A549 (cell line): ENCODE measurements around the gene NACC2. TPM values are rescaled to one million over a fixed set of nuclear protein-coding genes. Genes with fewer than 3 reads are reported as not detected.

Experiments used
- ATAC-seq, 2 experiments: fragments of 200-7000 bp in 1 of 2; fragments of >200 bp in 1 of 2; cut with Nextera tagmentation in 1 of 2; cut with Tn5 transposase in 1 of 2; 3 replicates each; pipeline versions ENCODE4 v1.8.0 to v1.9.1; 2018 to 2020; ENCODE audit warnings: mild to moderate bottlenecking in 1 of 2, moderate library complexity in 1 of 2
- CTCF ChIA-PET: fragments of 300-600 bp; sonication (Branson Sonifier 250); formaldehyde crosslinking; extraction: SDS; loops from one replicate; lab custom pipeline; 2021; ENCODE audit warnings: antibody characterized with exemption, inconsistent platforms; lab: Yijun Ruan, JAX
- POLR2A ChIA-PET: fragments of 350-600 bp; formaldehyde crosslinking; extraction: SDS; loops from one replicate; lab custom pipeline; 2021; ENCODE audit warnings: antibody characterized with exemption, inconsistent platforms; lab: Yijun Ruan, JAX
- DNase-seq, 2 experiments: peaks; one replicate each; pipeline versions ENCODE4 v3.0.0 to v3.0.0-alpha.2; 2011 to 2016; ENCODE audit warnings: low read depth in 1 of 2, low spot score in 1 of 2
- FAIRE-seq: peaks from 2 replicates; lab custom pipeline; 2011; peaks lifted over from hg19 to GRCh38; lab: Jason Lieb, UNC
- H3K27ac ChIP-seq, 2 experiments: fragments of >200 bp; sonication (Bioruptor Twin); formaldehyde crosslinking; 3 replicates each; pipeline ENCODE4 v1.5.1; 2016 to 2017
- H3K4me1 ChIP-seq: fragments of >200 bp; sonication (Bioruptor Twin); formaldehyde crosslinking; 3 replicates; pipeline ENCODE4 v1.6.1; 2016
- H3K4me2 ChIP-seq: fragments of >200 bp; sonication (Bioruptor Twin); formaldehyde crosslinking; 3 replicates; pipeline ENCODE4 v1.6.1; 2016
- H3K4me3 ChIP-seq: fragments of >200 bp; sonication (Bioruptor Twin); formaldehyde crosslinking; 3 replicates; pipeline ENCODE4 v1.5.1; 2016
- H3K9me3 ChIP-seq: fragments of >200 bp; sonication (Bioruptor Twin); formaldehyde crosslinking; 3 replicates; pipeline ENCODE4 v1.6.1; 2016
- CEBPB ChIP-seq, 2 experiments: fragments of >200 bp in 1 of 2; sonication (Bioruptor Twin) in 1 of 2; formaldehyde crosslinking in 1 of 2; IDR thresholded peaks; 2 replicates each; pipeline ENCODE4 v1.6.1; 2012 to 2016
- CHD4 ChIP-seq: fragments of 200-600 bp; sonication (generic); IDR thresholded peaks from 2 replicates; pipeline ENCODE4 v1.6.1; 2016; ENCODE audit warnings: antibody characterized with exemption, mild to moderate bottlenecking, borderline replicate concordance
- EHMT2 ChIP-seq: fragments of 200-600 bp; sonication (generic); IDR thresholded peaks from 2 replicates; pipeline ENCODE4 v1.6.1; 2016; ENCODE audit warnings: antibody characterized with exemption, low read depth, mild to moderate bottlenecking, moderate library complexity
- FOSL2 ChIP-seq, 2 experiments: fragments of 450-650 bp in 1 of 2; fragments of >200 bp in 1 of 2; sonication (Bioruptor Twin) in 1 of 2; formaldehyde crosslinking; IDR thresholded peaks; 2 replicates each; pipeline versions ENCODE4 v1.5.0 to v1.6.1; 2016 to 2020; ENCODE audit warnings: mild to moderate bottlenecking in 1 of 2, moderate library complexity in 1 of 2
- HEYL ChIP-seq: fragments of 250-450 bp; sonication (Bioruptor Pico); IDR thresholded peaks from 2 replicates; pipeline ENCODE4 v1.8.0; 2021; ENCODE audit warnings: mild to moderate bottlenecking, moderate library complexity
- HOXB13 ChIP-seq: fragments of 250-450 bp; sonication (Bioruptor Pico); IDR thresholded peaks from 2 replicates; pipeline ENCODE4 v1.5.0; 2020; ENCODE audit warnings: low read depth, mild to moderate bottlenecking, moderate library complexity
- JUNB ChIP-seq: fragments of >200 bp; sonication (Bioruptor Twin); formaldehyde crosslinking; IDR thresholded peaks from 2 replicates; pipeline ENCODE4 v1.6.1; 2016
- KDM1A ChIP-seq: fragments of 200-600 bp; sonication (generic); IDR thresholded peaks from 2 replicates; pipeline ENCODE4 v1.6.1; 2016; ENCODE audit warnings: low read depth, mild to moderate bottlenecking
- MAFK ChIP-seq: fragments of 450-650 bp; IDR thresholded peaks from 2 replicates; pipeline ENCODE4 v1.6.1; 2014; ENCODE audit not compliant: partially characterized antibody
- MYC ChIP-seq: IDR thresholded peaks from 2 replicates; pipeline ENCODE4 v1.6.1; 2012; ENCODE audit warnings: mild to moderate bottlenecking, inconsistent platforms, low read length, improper control_type of control experiment, borderline replicate concordance
- NR3C1 ChIP-seq: fragments of >200 bp; sonication (Bioruptor Twin); formaldehyde crosslinking; IDR thresholded peaks from 3 replicates; pipeline ENCODE4 v1.6.1; 2017
- PHF8 ChIP-seq: fragments of 200-600 bp; sonication (generic); IDR thresholded peaks from 2 replicates; pipeline ENCODE4 v1.6.1; 2016; ENCODE audit warnings: low read depth, mild to moderate bottlenecking, antibody characterized with exemption, moderate library complexity, borderline replicate concordance
- POLR2A ChIP-seq: IDR thresholded peaks from 2 replicates; pipeline ENCODE4 v1.6.1; 2012; ENCODE audit warnings: mild to moderate bottlenecking, low read length
- POLR2AphosphoS2 ChIP-seq: conservative IDR thresholded peaks from 2 replicates; pipeline ENCODE4 v1.6.1; 2012; ENCODE audit warnings: low read length, improper control_type of control experiment, inconsistent platforms
- RARB ChIP-seq: fragments of 250-450 bp; sonication (Bioruptor Pico); IDR thresholded peaks from 2 replicates; pipeline ENCODE4 v1.8.0; 2021; ENCODE audit warnings: mild to moderate bottlenecking, moderate library complexity
- RCOR1 ChIP-seq: fragments of 150-350 bp; IDR thresholded peaks from 2 replicates; pipeline ENCODE4 v1.6.1; 2014; ENCODE audit warnings: antibody characterized with exemption, low read length, low read depth
- TP53 ChIP-seq: fragments of 250-450 bp; sonication (Bioruptor Pico); IDR thresholded peaks from 2 replicates; pipeline ENCODE4 v1.5.0; 2021; ENCODE audit warnings: mild to moderate bottlenecking, moderate library complexity
- ZC3H11A ChIP-seq: fragments of 450-650 bp; IDR thresholded peaks from 2 replicates; pipeline ENCODE4 v1.6.1; 2014; ENCODE audit warnings: antibody characterized with exemption, mild to moderate bottlenecking
- ZSCAN20 ChIP-seq: fragments of 250-450 bp; sonication (Bioruptor Pico); IDR thresholded peaks from 2 replicates; pipeline ENCODE4 v1.8.0; 2022; ENCODE audit warnings: mild to moderate bottlenecking, moderate library complexity
- WGBS: methylation state at CpG from one replicate; pipeline ENCODE4 v1.1.6; 2017; ENCODE audit errors: missing lambda C conversion rate; 5-methylcytosine and 5-hydroxymethylcytosine counted together
- polyA plus RNA-seq, 4 experiments: library from polyadenylated mRNA; depleted of rRNA in 3 of 4; stranded (reverse); fragments of >200 nt; fragmentation: RNase III in 1 of 4; extraction: RNeasy Plus Mini Kit Qiagen cat#74134 plus additional on column Dnase treatment in 1 of 4; gene quantifications; 2 replicates in 3 of 4; 3 replicates in 1 of 4; pipeline ENCODE4 v1.2.3, GENCODE V29; 2011 to 2017
- TF ChIP-seq, protein P1 (sequence below): fragments of 250-450 bp; sonication (Bioruptor Pico); IDR thresholded peaks from 2 replicates; pipeline ENCODE4 v1.5.0; 2020; ENCODE audit warnings: low read depth, mild to moderate bottlenecking, moderate library complexity
- TF ChIP-seq, protein P2 (sequence below): fragments of >200 bp; sonication (Bioruptor Twin); formaldehyde crosslinking; IDR thresholded peaks from 2 replicates; pipeline ENCODE4 v1.6.1; 2016
- TF ChIP-seq, protein P3 (sequence below): IDR thresholded peaks from 2 replicates; pipeline ENCODE4 v1.6.1; 2012; ENCODE audit warnings: low read depth, borderline replicate concordance
- TF ChIP-seq, protein P4 (sequence below): fragments of >200 bp; sonication (Bioruptor Twin); formaldehyde crosslinking; IDR thresholded peaks from 3 replicates; pipeline ENCODE4 v1.5.1; 2016
- TF ChIP-seq, protein P5 (sequence below): fragments of 450-650 bp; IDR thresholded peaks from 2 replicates; pipeline ENCODE4 v1.6.1; 2014; ENCODE audit warnings: antibody characterized with exemption

NACC2 gene
- polyA plus RNA-seq, 2 of the 4 experiments (the other 2 are of a cell fraction), result 16.1 to 28.4 TPM

DNA sequence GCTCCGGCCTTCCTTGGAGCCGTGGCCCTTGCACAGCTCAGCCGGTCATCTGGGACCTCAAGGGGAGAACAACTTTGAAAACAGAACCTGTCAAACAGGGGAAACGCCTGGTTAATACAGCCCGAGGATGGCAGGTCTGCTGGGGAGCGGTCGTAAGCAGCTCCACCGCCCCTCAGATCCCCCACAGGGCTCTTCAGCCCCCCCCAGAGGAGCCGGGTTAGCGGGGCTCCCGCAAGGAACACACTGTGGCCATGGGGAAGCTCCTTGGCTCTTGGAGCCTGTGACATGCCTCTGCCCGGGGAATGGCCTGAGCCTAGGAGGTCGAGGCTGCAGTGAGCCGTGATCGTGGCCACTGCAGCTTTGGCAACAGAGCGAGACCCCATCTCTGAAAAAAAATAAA, 16.8 kb upstream of the NACC2 start:
- ChIA-PET CTCF (interaction anchor here (0.9 to 8.1 kb wide), 6 partner anchors 10 to 145 kb away, joined by 3 to 41 read pairs (median 4); no protein-coding TSS in a partner anchor), POLR2A (interaction anchor here (1.9 kb wide), 1 partner anchor 15 kb away, joined by 5 read pairs; no protein-coding TSS in a partner anchor)
- H3K4me2 ChIP-seq, result no peak overlapping the region
- FAIRE-seq (no peak), ATAC-seq (no peak), DNase-seq (no peak)
- TF ChIP-seq, protein P1, sequence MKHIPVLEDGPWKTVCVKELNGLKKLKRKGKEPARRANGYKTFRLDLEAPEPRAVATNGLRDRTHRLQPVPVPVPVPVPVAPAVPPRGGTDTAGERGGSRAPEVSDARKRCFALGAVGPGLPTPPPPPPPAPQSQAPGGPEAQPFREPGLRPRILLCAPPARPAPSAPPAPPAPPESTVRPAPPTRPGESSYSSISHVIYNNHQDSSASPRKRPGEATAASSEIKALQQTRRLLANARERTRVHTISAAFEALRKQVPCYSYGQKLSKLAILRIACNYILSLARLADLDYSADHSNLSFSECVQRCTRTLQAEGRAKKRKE (CRISPR knock-in tag), result no peak
- no peak for TF ChIP-seq HOXB13 (CRISPR knock-in tag)
- no peak for TF ChIP-seq POLR2AphosphoS2
- TF ChIP-seq, protein P2, sequence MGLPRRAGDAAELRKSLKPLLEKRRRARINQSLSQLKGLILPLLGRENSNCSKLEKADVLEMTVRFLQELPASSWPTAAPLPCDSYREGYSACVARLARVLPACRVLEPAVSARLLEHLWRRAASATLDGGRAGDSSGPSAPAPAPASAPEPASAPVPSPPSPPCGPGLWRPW, result no peak
- no peak for TF ChIP-seq KDM1A
- TF ChIP-seq NR3C1, result no peak
- TF ChIP-seq TP53 (CRISPR knock-in tag), result no peak
- TF ChIP-seq CEBPB (IDR thresholded peaks at IDR 0.05), result no peak
- TF ChIP-seq FOSL2 (IDR thresholded peaks at IDR 0.05), result no peak
- no peak for TF ChIP-seq FOSL2 (CRISPR knock-in tag; IDR thresholded peaks at IDR 0.05)
- no peak for TF ChIP-seq JUNB
- no peak for TF ChIP-seq ZC3H11A
- TF ChIP-seq RCOR1, result no peak
- TF ChIP-seq RARB, result no peak
- TF ChIP-seq MYC, result no peak
- TF ChIP-seq, protein P3, sequence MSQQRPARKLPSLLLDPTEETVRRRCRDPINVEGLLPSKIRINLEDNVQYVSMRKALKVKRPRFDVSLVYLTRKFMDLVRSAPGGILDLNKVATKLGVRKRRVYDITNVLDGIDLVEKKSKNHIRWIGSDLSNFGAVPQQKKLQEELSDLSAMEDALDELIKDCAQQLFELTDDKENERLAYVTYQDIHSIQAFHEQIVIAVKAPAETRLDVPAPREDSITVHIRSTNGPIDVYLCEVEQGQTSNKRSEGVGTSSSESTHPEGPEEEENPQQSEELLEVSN, result no peak
- TF ChIP-seq PHF8, result no peak
- H3K27ac ChIP-seq, result peak overlapping the region; percentile 1 to 97; a peak in 4 of 6 replicates
- peaks cover 34% of the 10 kb centered on the region for H3K4me1 ChIP-seq
- H3K4me3 ChIP-seq, result no peak overlapping the region
- H3K9me3 ChIP-seq, result no peaks in the 10 kb centered on the region
- 94% methylated on average over 15 of the region's 16 CpGs for WGBS

DNA sequence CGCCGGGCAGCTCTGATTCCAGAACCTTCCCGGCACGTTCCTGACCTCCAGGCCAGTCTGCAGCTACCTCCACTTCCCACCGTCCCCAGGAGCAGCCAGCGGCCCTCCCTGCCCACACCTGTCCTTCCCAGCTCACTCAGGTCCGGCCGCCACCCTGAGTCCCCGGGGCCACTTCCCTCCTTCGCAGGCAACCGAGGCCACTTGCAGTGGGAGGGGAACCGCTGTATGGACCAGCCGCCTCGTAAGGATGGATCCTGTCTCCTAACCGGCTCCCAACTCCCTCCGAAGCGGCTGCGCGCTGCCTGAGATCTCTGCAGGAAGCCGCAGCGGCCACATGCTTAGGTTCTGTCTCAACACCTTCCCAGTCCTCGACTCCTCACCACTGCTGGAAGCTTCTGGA, 16.1 kb upstream of the NACC2 start:
- WGBS, result 97% methylated on average over 22 of the region's 22 CpGs
- Histone ChIP-seq H3K9me3 (no peaks in the 10 kb centered on the region), H3K4me2 (no peak overlapping the region; the same call in 2 of the 3 replicates), H3K27ac (peak overlapping the region; percentile 92 to 97), H3K4me1 (peaks cover 32% of the 10 kb centered on the region), H3K4me3 (no peak overlapping the region)
- CTCF ChIA-PET, result interaction anchor here (1.1 to 8.1 kb wide), 4 partner anchors 11 to 143 kb away, joined by 3 to 41 read pairs (median 6); no protein-coding TSS in a partner anchor
- ATAC-seq (no peak), FAIRE-seq (no peak), DNase-seq (no peak)
- POLR2A ChIA-PET, result interaction anchor here (0.6 to 1.9 kb wide), 2 partner anchors 14 to 308 kb away, joined by 5 to 8 read pairs; no protein-coding TSS in a partner anchor
- TF ChIP-seq, protein P2, result no peak
- no peak for TF ChIP-seq ZC3H11A
- TF ChIP-seq, protein P4, sequence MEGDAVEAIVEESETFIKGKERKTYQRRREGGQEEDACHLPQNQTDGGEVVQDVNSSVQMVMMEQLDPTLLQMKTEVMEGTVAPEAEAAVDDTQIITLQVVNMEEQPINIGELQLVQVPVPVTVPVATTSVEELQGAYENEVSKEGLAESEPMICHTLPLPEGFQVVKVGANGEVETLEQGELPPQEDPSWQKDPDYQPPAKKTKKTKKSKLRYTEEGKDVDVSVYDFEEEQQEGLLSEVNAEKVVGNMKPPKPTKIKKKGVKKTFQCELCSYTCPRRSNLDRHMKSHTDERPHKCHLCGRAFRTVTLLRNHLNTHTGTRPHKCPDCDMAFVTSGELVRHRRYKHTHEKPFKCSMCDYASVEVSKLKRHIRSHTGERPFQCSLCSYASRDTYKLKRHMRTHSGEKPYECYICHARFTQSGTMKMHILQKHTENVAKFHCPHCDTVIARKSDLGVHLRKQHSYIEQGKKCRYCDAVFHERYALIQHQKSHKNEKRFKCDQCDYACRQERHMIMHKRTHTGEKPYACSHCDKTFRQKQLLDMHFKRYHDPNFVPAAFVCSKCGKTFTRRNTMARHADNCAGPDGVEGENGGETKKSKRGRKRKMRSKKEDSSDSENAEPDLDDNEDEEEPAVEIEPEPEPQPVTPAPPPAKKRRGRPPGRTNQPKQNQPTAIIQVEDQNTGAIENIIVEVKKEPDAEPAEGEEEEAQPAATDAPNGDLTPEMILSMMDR, result no peak
- TF ChIP-seq HEYL (CRISPR knock-in tag), result no peak
- no peak for TF ChIP-seq CHD4
- no peak for TF ChIP-seq JUNB
- no peak for TF ChIP-seq MAFK
- no peak for TF ChIP-seq POLR2A
- no peak for TF ChIP-seq EHMT2
- TF ChIP-seq ZSCAN20 (CRISPR knock-in tag), result no peak
- TF ChIP-seq, protein P5, sequence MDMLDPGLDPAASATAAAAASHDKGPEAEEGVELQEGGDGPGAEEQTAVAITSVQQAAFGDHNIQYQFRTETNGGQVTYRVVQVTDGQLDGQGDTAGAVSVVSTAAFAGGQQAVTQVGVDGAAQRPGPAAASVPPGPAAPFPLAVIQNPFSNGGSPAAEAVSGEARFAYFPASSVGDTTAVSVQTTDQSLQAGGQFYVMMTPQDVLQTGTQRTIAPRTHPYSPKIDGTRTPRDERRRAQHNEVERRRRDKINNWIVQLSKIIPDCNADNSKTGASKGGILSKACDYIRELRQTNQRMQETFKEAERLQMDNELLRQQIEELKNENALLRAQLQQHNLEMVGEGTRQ, result no peak
- no peak for TF ChIP-seq POLR2AphosphoS2
- no peak for TF ChIP-seq NR3C1
